ENCODE results near the gene DGKI.

DGKI gene

GRCh38 chr7:137642031-137642430, 204.7 kb downstream of the DGKI start:
- H3K27ac ChIP-seq (ENCODE audit: extremely low read depth, low read depth, low read length), result no peak overlapping the region
- no peak overlapping the region for H3K4me3 ChIP-seq (ENCODE audit: low read depth, low read length)
- ChIA-PET POLR2A (no interaction called here), CTCF (interaction anchor here (0.5 to 1.5 kb wide), 4 partner anchors 11 to 713 kb away, joined by 3 to 7 read pairs (median 6); no protein-coding TSS in a partner anchor)
- no peak for TF ChIP-seq ZNF645 (tag by site-specific recombination; IDR thresholded peaks at IDR 0.05)
- no peak for TF ChIP-seq ZNF585B (tag by site-specific recombination; IDR thresholded peaks at IDR 0.05)
- no peak for TF ChIP-seq ZFP41 (tag by site-specific recombination; IDR thresholded peaks at IDR 0.05; ENCODE audit: borderline replicate concordance)
- no peak for TF ChIP-seq MYNN (tag by site-specific recombination; IDR thresholded peaks at IDR 0.05; ENCODE audit: borderline replicate concordance)
- TF ChIP-seq HIC1 (tag by site-specific recombination; IDR thresholded peaks at IDR 0.05), result no peak
- no peak for TF ChIP-seq ZNF16 (tag by site-specific recombination; IDR thresholded peaks at IDR 0.05; ENCODE audit: low read depth)
- TF ChIP-seq ATF2 (tag by site-specific recombination; IDR thresholded peaks at IDR 0.05; ENCODE audit: low read depth), result no peak
- TF ChIP-seq ZFP69B (tag by site-specific recombination; IDR thresholded peaks at IDR 0.05), result no peak
- H3K36me3 ChIP-seq (ENCODE audit: control insufficient read depth in 2 of 2, insufficient read depth in 1 of 2, low read length in 2 of 2), result no peaks in the 10 kb centered on the region
- no peaks in the 10 kb centered on the region for H3K4me1 ChIP-seq (ENCODE audit: control insufficient read depth, insufficient read depth, low read length)
- no peaks in the 10 kb centered on the region for H3K9me3 ChIP-seq (ENCODE audit: control insufficient read depth, insufficient read depth, low read depth, low read length)

GRCh38 chr7:137636376-137636775, 210.4 kb downstream of the DGKI start:
- H3K9me3 ChIP-seq (ENCODE audit: control insufficient read depth, insufficient read depth, low read depth, low read length), result no peaks in the 10 kb centered on the region
- no peaks in the 10 kb centered on the region for H3K4me1 ChIP-seq (ENCODE audit: control insufficient read depth, insufficient read depth, low read length)
- H3K4me3 ChIP-seq (ENCODE audit: low read depth, low read length), result no peak overlapping the region
- ChIA-PET POLR2A (no interaction called here), CTCF (interaction anchor here (1.5 to 2.2 kb wide), 2 partner anchors 10 to 30 kb away, joined by 5 to 17 read pairs; no protein-coding TSS in a partner anchor)
- no peaks in the 10 kb centered on the region for H3K36me3 ChIP-seq (ENCODE audit: control insufficient read depth in 2 of 2, insufficient read depth in 1 of 2, low read length in 2 of 2)
- H3K27ac ChIP-seq (ENCODE audit: extremely low read depth, low read depth, low read length), result no peak overlapping the region
- TF ChIP-seq OSR2 (tag by site-specific recombination; IDR thresholded peaks at IDR 0.05), result no peak
- no peak for TF ChIP-seq ZNF626 (tag by site-specific recombination; IDR thresholded peaks at IDR 0.05)
- no peak for TF ChIP-seq ZNF488 (tag by site-specific recombination; IDR thresholded peaks at IDR 0.05)
- no peak for TF ChIP-seq ZBTB11 (tag by site-specific recombination; conservative IDR thresholded peaks at IDR 0.05; ENCODE audit: low read depth)
- no peak for TF ChIP-seq ZNF311 (tag by site-specific recombination; IDR thresholded peaks at IDR 0.05; ENCODE audit: borderline replicate concordance)
- no peak for TF ChIP-seq EGR2 (tag by site-specific recombination; IDR thresholded peaks at IDR 0.05; ENCODE audit: low read depth)
- TF ChIP-seq GFI1B (tag by site-specific recombination; IDR thresholded peaks at IDR 0.05), result no peak
- TF ChIP-seq HOXA7 (CRISPR knock-in tag; IDR thresholded peaks at IDR 0.05; ENCODE audit: borderline replicate concordance), result no peak
- no peak for TF ChIP-seq ZNF560 (tag by site-specific recombination; IDR thresholded peaks at IDR 0.05; ENCODE audit: borderline replicate concordance)
- TF ChIP-seq ZNF624 (tag by site-specific recombination; IDR thresholded peaks at IDR 0.05), result no peak
- no peak for TF ChIP-seq SP7 (tag by site-specific recombination; IDR thresholded peaks at IDR 0.05)
- no peak for TF ChIP-seq ZNF704 (tag by site-specific recombination; IDR thresholded peaks at IDR 0.05)
- TF ChIP-seq ZNF391 (tag by site-specific recombination; IDR thresholded peaks at IDR 0.05; ENCODE audit: borderline replicate concordance, low read depth), result no peak
- TF ChIP-seq ZBTB10 (tag by site-specific recombination; IDR thresholded peaks at IDR 0.05), result no peak
